GM12801 (cell line): ENCODE results near the gene ZNF516.

Source experiments
- TF ChIP-seq, protein P1 (sequence below): IDR thresholded peaks from one replicate; pipeline ENCODE4 v1.5.1; 2011; ENCODE audit warnings: control low read depth; ENCODE audit not compliant: insufficient read length; ENCODE audit errors: extremely low read depth

ZNF516 gene

GRCh38 chr18:76353046-76353445 is 142.0 kb downstream of the ZNF516 start:
- TF ChIP-seq, protein P1, sequence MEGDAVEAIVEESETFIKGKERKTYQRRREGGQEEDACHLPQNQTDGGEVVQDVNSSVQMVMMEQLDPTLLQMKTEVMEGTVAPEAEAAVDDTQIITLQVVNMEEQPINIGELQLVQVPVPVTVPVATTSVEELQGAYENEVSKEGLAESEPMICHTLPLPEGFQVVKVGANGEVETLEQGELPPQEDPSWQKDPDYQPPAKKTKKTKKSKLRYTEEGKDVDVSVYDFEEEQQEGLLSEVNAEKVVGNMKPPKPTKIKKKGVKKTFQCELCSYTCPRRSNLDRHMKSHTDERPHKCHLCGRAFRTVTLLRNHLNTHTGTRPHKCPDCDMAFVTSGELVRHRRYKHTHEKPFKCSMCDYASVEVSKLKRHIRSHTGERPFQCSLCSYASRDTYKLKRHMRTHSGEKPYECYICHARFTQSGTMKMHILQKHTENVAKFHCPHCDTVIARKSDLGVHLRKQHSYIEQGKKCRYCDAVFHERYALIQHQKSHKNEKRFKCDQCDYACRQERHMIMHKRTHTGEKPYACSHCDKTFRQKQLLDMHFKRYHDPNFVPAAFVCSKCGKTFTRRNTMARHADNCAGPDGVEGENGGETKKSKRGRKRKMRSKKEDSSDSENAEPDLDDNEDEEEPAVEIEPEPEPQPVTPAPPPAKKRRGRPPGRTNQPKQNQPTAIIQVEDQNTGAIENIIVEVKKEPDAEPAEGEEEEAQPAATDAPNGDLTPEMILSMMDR: no peak

DNA sequence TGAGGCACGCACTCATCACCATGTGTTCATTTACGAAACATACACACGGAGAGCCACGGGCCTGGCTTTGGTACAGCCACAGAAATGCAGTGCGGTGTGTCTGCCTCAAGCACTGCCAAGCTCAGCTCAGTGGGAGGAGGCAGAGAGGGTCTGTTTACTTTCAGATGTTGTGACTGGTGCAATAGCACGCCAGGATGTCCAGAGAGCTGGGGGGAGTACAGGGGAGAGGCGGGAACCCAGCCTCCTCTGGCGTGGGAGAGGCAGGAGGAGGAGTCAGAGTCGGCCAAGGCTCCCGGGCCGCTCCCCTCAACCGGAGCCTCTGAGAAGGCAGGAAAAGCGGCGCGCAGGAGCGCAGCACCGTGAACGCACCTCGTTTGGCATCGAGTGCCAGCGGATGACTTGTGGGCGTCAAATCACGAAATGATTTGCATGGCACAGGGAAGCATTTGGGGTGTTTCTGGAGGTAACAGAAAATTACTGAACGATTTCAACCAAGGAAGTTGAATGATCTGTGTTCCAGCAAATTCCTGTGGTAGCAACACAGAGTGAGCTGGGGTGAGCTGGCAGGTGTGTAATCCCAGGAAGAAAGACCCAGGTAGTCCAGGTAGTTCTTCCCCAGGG is 143.0 kb downstream of the ZNF516 start:
- TF ChIP-seq, protein P1: no peak

GRCh38 chr18:76350134-76351025 is 144.7 kb downstream of the ZNF516 start:
- TF ChIP-seq, protein P1: no peak

DNA sequence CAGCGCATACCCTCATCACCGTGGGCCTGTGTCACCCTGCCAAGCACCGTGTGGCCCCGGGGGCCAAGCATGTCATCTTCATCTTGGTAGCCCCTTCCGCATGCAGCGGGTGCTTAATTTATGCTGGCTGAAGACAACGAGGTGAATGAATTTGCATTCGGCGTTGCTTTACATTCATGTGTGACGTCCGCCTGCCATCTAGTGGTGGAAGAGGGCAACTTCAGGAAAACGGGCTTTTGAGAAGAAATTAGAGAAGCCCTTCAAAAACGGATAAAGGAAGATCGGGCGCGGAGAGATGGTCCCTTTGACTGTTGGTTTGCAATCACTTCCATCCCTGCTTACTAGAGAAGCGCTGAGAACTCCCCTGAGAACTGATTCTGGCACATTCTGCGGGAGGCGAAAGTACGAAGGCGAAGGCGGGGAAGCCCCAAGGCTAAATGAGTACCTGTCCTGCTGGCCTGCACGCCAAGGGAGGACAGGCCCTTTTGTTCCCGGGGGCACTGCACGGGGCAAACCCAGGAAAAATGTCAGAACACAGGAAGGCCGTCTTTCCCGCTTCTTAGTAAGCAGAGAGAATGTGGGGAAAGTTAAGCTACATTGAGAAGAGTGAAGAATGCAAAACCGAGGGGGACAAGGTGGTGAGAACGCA is 145.9 kb downstream of the ZNF516 start:
- TF ChIP-seq, protein P1: no peak

GRCh38 chr18:76348267-76349066 is 146.6 kb downstream of the ZNF516 start:
- TF ChIP-seq, protein P1: no peak

- TF ChIP-seq, protein P1: no peak
Measured at GRCh38 chr18:76347341-76347740, 147.7 kb downstream of the ZNF516 start.

- TF ChIP-seq, protein P1: no peak
Measured at GRCh38 chr18:76346490-76347130, 148.4 kb downstream of the ZNF516 start.
